B cell (primary cell): Measurements from ENCODE around the gene ERBB4. TPM values are rescaled to one million over a fixed set of nuclear protein-coding genes. Genes with fewer than 3 reads are reported as not detected.

Experiments
- ATAC-seq: fragments of 200-7000 bp; cut with Tn5 transposase; one replicate; pipeline ENCODE4 v1.10.0; 2021; ENCODE audit warnings: low read depth, mild to moderate bottlenecking, moderate number of reproducible peaks, moderate library complexity
- CTCF ChIA-PET: fragments of 350-600 bp; sonication (Branson Sonifier 250); formaldehyde crosslinking; loops from one replicate; lab custom pipeline; 2021; ENCODE audit warnings: antibody characterized with exemption, inconsistent platforms; lab: Charles Lee
- POLR2A ChIA-PET: fragments of 350-600 bp; sonication (Branson Sonifier 250); formaldehyde crosslinking; loops from one replicate; lab custom pipeline; 2021; ENCODE audit warnings: antibody characterized with exemption; lab: Charles Lee
- DNase-seq: peaks from one replicate; pipeline ENCODE4 v3.0.0; 2013
- H2AFZ ChIP-seq: 2 replicates; pipeline ENCODE4 v1.6.1; 2012; ENCODE audit warnings: mild to moderate bottlenecking, low read depth, low read length; ENCODE audit not compliant: insufficient read depth, poor library complexity, severe bottlenecking
- H3K27ac ChIP-seq, 2 donors: 1 replicate in 1 of 2; 2 replicates in 1 of 2; pipeline ENCODE4 v1.5.1; 2012 to 2013; ENCODE audit warnings: low read length in 2 of 2, mild to moderate bottlenecking in 2 of 2, moderate library complexity in 1 of 2
- H3K27me3 ChIP-seq, 4 experiments: fragments of 200-600 bp in 1 of 4; sonication (generic) in 1 of 4; replicated peaks in 1 of 4; 1 replicate in 2 of 4; 2 replicates in 2 of 4; pipeline versions ENCODE4 v1.6.1 to v1.7.0; 2013 to 2016; ENCODE audit warnings: low read length in 3 of 4, mild to moderate bottlenecking in 2 of 4, mixed read lengths in 1 of 4, moderate library complexity in 1 of 4; ENCODE audit not compliant: insufficient read depth in 4 of 4, control insufficient read depth in 3 of 4; ENCODE audit errors: control extremely low read depth in 1 of 4
- H3K36me3 ChIP-seq, 2 experiments: replicated peaks in 1 of 2; 1 replicate in 1 of 2; 2 replicates in 1 of 2; pipeline versions ENCODE4 v1.6.1 to v1.7.1; 2013; ENCODE audit warnings: low read length in 1 of 2; ENCODE audit not compliant: insufficient read depth in 2 of 2, control insufficient read depth in 1 of 2; ENCODE audit errors: control extremely low read depth in 1 of 2, extremely low read depth in 1 of 2
- H3K4me1 ChIP-seq, 2 donors: fragments of 200-600 bp in 1 of 2; sonication (generic) in 1 of 2; 1 replicate in 1 of 2; 2 replicates in 1 of 2; pipeline versions ENCODE4 v1.5.1 to v1.6.1; 2013 to 2017; ENCODE audit warnings: low read length in 2 of 2; ENCODE audit not compliant: control insufficient read depth in 2 of 2, insufficient read depth in 2 of 2
- H3K4me2 ChIP-seq: replicated peaks from 2 replicates; pipeline ENCODE3; 2012; ENCODE audit warnings: mild to moderate bottlenecking, low read depth, low read length; ENCODE audit not compliant: poor library complexity, severe bottlenecking
- H3K4me3 ChIP-seq, 5 experiments: fragments of 200-600 bp in 1 of 5; sonication (generic) in 1 of 5; 1 replicate in 3 of 5; 2 replicates in 2 of 5; pipeline versions ENCODE4 v1.5.1 to v1.7.0; 2011 to 2016; ENCODE audit warnings: low read length in 4 of 5, mild to moderate bottlenecking in 4 of 5, low read depth in 2 of 5, control low read depth in 1 of 5, moderate library complexity in 1 of 5; ENCODE audit not compliant: insufficient read depth in 1 of 5; ENCODE audit errors: control extremely low read depth in 1 of 5, extremely low read depth in 1 of 5
- H3K79me2 ChIP-seq: fragments of 200-600 bp; sonication (generic); one replicate; pipeline ENCODE4 v1.6.0; 2016; ENCODE audit warnings: low read length; ENCODE audit not compliant: control insufficient read depth, insufficient read depth
- H3K9ac ChIP-seq: fragments of 200-600 bp; sonication (generic); 2 replicates; pipeline ENCODE4 v1.6.1; 2017; ENCODE audit warnings: mild to moderate bottlenecking, low read length, moderate library complexity
- H3K9me3 ChIP-seq, 3 donors: one replicate each; pipeline versions ENCODE4 v1.6.1 to v1.7.1; 2013; ENCODE audit warnings: low read length in 2 of 3; ENCODE audit not compliant: control insufficient read depth in 2 of 3, insufficient read depth in 1 of 3; ENCODE audit errors: control extremely low read depth in 1 of 3
- H4K20me1 ChIP-seq: 2 replicates; pipeline ENCODE4 v1.6.0; 2012; ENCODE audit warnings: mild to moderate bottlenecking, low read length; ENCODE audit not compliant: insufficient read depth, control insufficient read depth, poor library complexity, severe bottlenecking
- H3K27ac Mint-ChIP-seq: one replicate; pipeline ENCODE4 v1.8.0; 2021; ENCODE audit warnings: mixed read lengths
- H3K27me3 Mint-ChIP-seq: one replicate; pipeline ENCODE4 v1.8.0; 2021; ENCODE audit warnings: mixed read lengths
- H3K4me1 Mint-ChIP-seq: one replicate; pipeline ENCODE4 v1.8.0; 2021; ENCODE audit warnings: mixed read lengths
- H3K4me3 Mint-ChIP-seq: one replicate; pipeline ENCODE4 v1.8.0; 2021; ENCODE audit warnings: mixed read lengths
- H3K9me3 Mint-ChIP-seq: one replicate; pipeline ENCODE4 v1.8.0; 2022; ENCODE audit warnings: mixed read lengths; ENCODE audit not compliant: insufficient read depth
- CTCF ChIP-seq: fragments of 200-600 bp; IDR thresholded peaks from one replicate; pipeline ENCODE4 v1.8.0; 2022; ENCODE audit warnings: antibody characterized with exemption, mild to moderate bottlenecking
- EZH2 ChIP-seq: IDR thresholded peaks from 2 replicates; pipeline ENCODE4 v1.6.1; 2012; ENCODE audit warnings: borderline replicate concordance, low read depth, mild to moderate bottlenecking, moderate library complexity, low read length; ENCODE audit not compliant: insufficient read depth, poor library complexity, severe bottlenecking
- WGBS: methylation state at CpG from one replicate; pipeline ENCODE4 v1.1.5; 2013; ENCODE audit warnings: missing lambda C conversion rate; ENCODE audit not compliant: insufficient coverage; 5-methylcytosine and 5-hydroxymethylcytosine counted together
- intact Hi-C: fragments of 100-400 bp; cut with micrococcal nuclease; formaldehyde crosslinking; loops from one replicate; pipeline ENCODE4 v1.10.0; 2022
- polyA plus RNA-seq: library from polyadenylated mRNA; depleted of rRNA; stranded (reverse); fragments of >200 nt; gene quantifications from 2 replicates; pipeline ENCODE4 v1.2.3, GENCODE V29; 2012
- total RNA-seq, 2 donors: library from RNA; stranded (reverse); fragments of 120-200 nt in 1 of 2; gene quantifications; 1 replicate in 1 of 2; 2 replicates in 1 of 2; pipeline versions ENCODE4 v1.2.3 to v1.2.4, GENCODE V29; 2013 to 2022

ERBB4 gene
- total and polyA plus RNA-seq, 2 donors (not counting 1 experiment from before 2014, with no cell fraction given), result not detected

- Histone ChIP-seq H3K4me2 (no peak overlapping the region), H4K20me1 (no peaks in the 10 kb centered on the region), H3K79me2 (no peaks in the 10 kb centered on the region), H3K4me1 (no peaks in the 10 kb centered on the region), H3K4me3 (no peak overlapping the region), H3K27ac (no peak overlapping the region), H3K27me3 (no peaks in the 10 kb centered on the region), H2AFZ (no peak overlapping the region), H3K36me3 (no peaks in the 10 kb centered on the region), H3K9me3 (no peaks in the 10 kb centered on the region), H3K9ac (no peak overlapping the region)
- Mint-ChIP-seq H3K9me3 (no peaks in the 10 kb centered on the region), H3K4me3 (no peak overlapping the region), H3K4me1 (no peaks in the 10 kb centered on the region), H3K27ac (no peak overlapping the region), H3K27me3 (no peaks in the 10 kb centered on the region)
- intact Hi-C loops, result no loop called here
- ChIA-PET CTCF (no interaction called here), POLR2A (no interaction called here)
- no peak for ATAC-seq
- no peak for DNase-seq
- no CpG with 5 or more reads among the region's 1 CpG for WGBS
- no peak for TF ChIP-seq CTCF
- no peak for TF ChIP-seq EZH2
Observed at GRCh38 chr2:211898702-211899101, 639.9 kb downstream of the ERBB4 start.

GRCh38 chr2:211881449-211881848 lies 657.2 kb downstream of the ERBB4 start:
- Mint-ChIP-seq H3K9me3 (no peaks in the 10 kb centered on the region), H3K27me3 (no peaks in the 10 kb centered on the region), H3K27ac (no peak overlapping the region), H3K4me3 (no peak overlapping the region), H3K4me1 (no peaks in the 10 kb centered on the region)
- Histone ChIP-seq H3K36me3 (no peaks in the 10 kb centered on the region), H3K9me3 (peaks cover 0 to 4% (median 0%) of the 10 kb centered on the region in 3 donors), H3K9ac (no peak overlapping the region), H3K27me3 (no peaks in the 10 kb centered on the region), H3K27ac (no peak overlapping the region), H3K79me2 (no peaks in the 10 kb centered on the region), H3K4me2 (no peak overlapping the region), H3K4me3 (no peak overlapping the region), H3K4me1 (no peaks in the 10 kb centered on the region), H4K20me1 (no peaks in the 10 kb centered on the region), H2AFZ (no peak overlapping the region)
- intact Hi-C loops, result no loop called here
- WGBS, result 92% methylated on average over 2 of the region's 6 CpGs
- ChIA-PET CTCF (no interaction called here), POLR2A (no interaction called here)
- TF ChIP-seq CTCF (no peak), EZH2 (no peak)
- DNase-seq (no peak), ATAC-seq (no peak)
